Neural cell (in vitro differentiated cells): Measurements from ENCODE around the gene CCDC69. TPM values are rescaled to one million over a fixed set of nuclear protein-coding genes. Genes with fewer than 3 reads are reported as not detected.

Experiments
- H2AFZ ChIP-seq: fragments of 200-600, 300-800 bp; sonication (generic), shearing (Covaris generic); 2 replicates; pipeline ENCODE4 v1.6.0; 2014; ENCODE audit warnings: low read depth, mild to moderate bottlenecking, antibody characterized with exemption, low read length, moderate library complexity
- H3F3A ChIP-seq: fragments of 200-600 bp; shearing (Covaris generic); 2 replicates; pipeline ENCODE4 v1.6.1; 2016; ENCODE audit warnings: mild to moderate bottlenecking, moderate library complexity, mixed read lengths, antibody characterized with exemption, low read length; ENCODE audit not compliant: insufficient read depth, poor library complexity, severe bottlenecking
- H3K27ac ChIP-seq: fragments of 200-600, 300-800 bp; sonication (generic), shearing (Covaris generic); 2 replicates; pipeline ENCODE4 v1.5.1; 2014; ENCODE audit warnings: mild to moderate bottlenecking, low read length, moderate library complexity
- H3K27me3 ChIP-seq: fragments of 300-800, 200-600 bp; sonication (generic), shearing (Covaris generic); 2 replicates; pipeline ENCODE4 v1.6.0; 2014; ENCODE audit warnings: mild to moderate bottlenecking, low read depth, low read length, moderate library complexity; ENCODE audit not compliant: insufficient read depth
- H3K36me3 ChIP-seq: fragments of 300-800, 200-600 bp; sonication (generic), shearing (Covaris generic); 2 replicates; pipeline ENCODE4 v1.5.1; 2014; ENCODE audit warnings: mild to moderate bottlenecking, antibody characterized with exemption, low read length, moderate library complexity; ENCODE audit not compliant: insufficient read depth
- H3K4me2 ChIP-seq: fragments of 300-800, 200-600 bp; sonication (generic), shearing (Covaris generic); 2 replicates; pipeline ENCODE4 v1.6.0; 2014; ENCODE audit warnings: mild to moderate bottlenecking, low read length
- H3K4me3 ChIP-seq: fragments of 300-800, 200-600 bp; sonication (generic), shearing (Covaris generic); 2 replicates; pipeline ENCODE4 v1.5.1; 2014; ENCODE audit warnings: mild to moderate bottlenecking, low read length, moderate library complexity
- H3K79me2 ChIP-seq: fragments of 200-600 bp; shearing (Covaris generic); replicated peaks from 2 replicates; pipeline ENCODE4 v1.6.0; 2014; ENCODE audit warnings: mild to moderate bottlenecking, low read length, moderate library complexity; ENCODE audit not compliant: insufficient read depth
- H3K9ac ChIP-seq: fragments of 300-800, 200-600 bp; sonication (generic), shearing (Covaris generic); 2 replicates; pipeline ENCODE4 v1.6.1; 2016; ENCODE audit warnings: mild to moderate bottlenecking, low read length, mixed read lengths
- H3K9me2 ChIP-seq: fragments of 200-600 bp; shearing (Covaris generic); 2 replicates; pipeline ENCODE4 v1.6.1; 2016; ENCODE audit warnings: mild to moderate bottlenecking, low read length, mixed read lengths; ENCODE audit not compliant: insufficient read depth
- H3K9me3 ChIP-seq: fragments of 200-600, 300-800 bp; sonication (generic), shearing (Covaris generic); 2 replicates; pipeline ENCODE4 v1.6.1; 2016; ENCODE audit warnings: mild to moderate bottlenecking, mixed run types, low read length, moderate library complexity, mixed read lengths
- H4K20me1 ChIP-seq: fragments of 200-600 bp; shearing (Covaris generic); 2 replicates; pipeline ENCODE4 v1.6.1; 2016; ENCODE audit warnings: mild to moderate bottlenecking, mixed run types; ENCODE audit not compliant: insufficient read depth
- EP300 ChIP-seq: fragments of 450-650 bp; conservative IDR thresholded peaks from 2 replicates; pipeline ENCODE4 v1.6.1; 2014; ENCODE audit warnings: antibody characterized with exemption, mild to moderate bottlenecking, moderate library complexity; ENCODE audit not compliant: poor library complexity, severe bottlenecking
- EZH2 ChIP-seq: fragments of 200-600, 300-800 bp; shearing (Covaris generic), sonication (generic); IDR thresholded peaks from 2 replicates; pipeline ENCODE4 v1.6.1; 2014; ENCODE audit warnings: antibody characterized with exemption, low read length, borderline replicate concordance, mild to moderate bottlenecking; ENCODE audit not compliant: insufficient read depth, poor library complexity, severe bottlenecking
- MXI1 ChIP-seq: fragments of 450-650 bp; conservative IDR thresholded peaks from 2 replicates; pipeline ENCODE4 v1.6.1; 2014; ENCODE audit warnings: antibody characterized with exemption, mild to moderate bottlenecking; ENCODE audit not compliant: poor library complexity, severe bottlenecking
- POLR2AphosphoS5 ChIP-seq: IDR thresholded peaks from 2 replicates; pipeline ENCODE4 v1.6.1; 2012
- RAD21 ChIP-seq: fragments of 450-650 bp; conservative IDR thresholded peaks from 2 replicates; pipeline ENCODE4 v1.6.1; 2014; ENCODE audit warnings: antibody characterized with exemption, mild to moderate bottlenecking, moderate library complexity
- SMC3 ChIP-seq: fragments of 450-650 bp; conservative IDR thresholded peaks from 2 replicates; pipeline ENCODE4 v1.6.1; 2014; ENCODE audit warnings: antibody characterized with exemption, mild to moderate bottlenecking, moderate library complexity; ENCODE audit not compliant: poor library complexity
- TAF1 ChIP-seq: IDR thresholded peaks from 2 replicates; pipeline ENCODE4 v1.6.1; 2012; ENCODE audit warnings: low read depth
- polyA plus RNA-seq: library from polyadenylated mRNA; depleted of rRNA; stranded (reverse); fragments of >200 nt; gene quantifications from 2 replicates; pipeline ENCODE4 v1.2.3, GENCODE V29; 2014
- TF ChIP-seq, protein P1 (sequence below): fragments of 450-650 bp; IDR thresholded peaks from 2 replicates; pipeline ENCODE4 v1.5.1; 2014; ENCODE audit warnings: antibody characterized with exemption, mild to moderate bottlenecking, moderate library complexity; ENCODE audit not compliant: poor library complexity, severe bottlenecking
- TF ChIP-seq, protein P2 (sequence below): IDR thresholded peaks from 2 replicates; pipeline ENCODE4 v1.6.1; 2012; ENCODE audit warnings: borderline replicate concordance

Gene CCDC69
- polyA plus RNA-seq, 1 donor from 2014 or later: not detected

DNA sequence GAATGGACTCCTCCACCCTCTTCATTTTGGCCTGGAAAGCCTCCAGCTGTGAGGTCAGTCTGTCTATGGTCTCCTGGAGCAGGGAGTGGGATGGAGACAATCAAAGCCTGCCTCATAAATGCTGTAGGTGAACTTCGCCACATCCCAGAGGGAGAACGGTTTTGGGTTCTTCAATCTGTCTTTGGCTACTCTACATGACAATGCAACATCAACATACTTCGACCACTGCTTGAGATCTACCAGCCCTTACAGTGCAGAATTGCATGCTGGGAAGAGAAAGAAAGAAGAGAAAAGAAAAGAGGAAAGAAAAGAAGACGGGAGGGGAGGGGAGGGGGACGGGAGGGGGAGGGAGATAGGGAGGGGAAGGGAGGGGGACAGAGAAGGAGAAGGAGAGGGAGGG is 37.8 kb downstream of the CCDC69 start:
- Histone ChIP-seq H4K20me1 (no peaks in the 10 kb centered on the region), H3K4me2 (no peak overlapping the region), H3K9me2 (no peaks in the 10 kb centered on the region), H3K36me3 (no peaks in the 10 kb centered on the region), H3K9ac (no peak overlapping the region), H3K79me2 (no peaks in the 10 kb centered on the region), H3K4me3 (no peak overlapping the region), H3K27me3 (no peaks in the 10 kb centered on the region), H3K27ac (no peak overlapping the region), H3F3A (no peaks in the 10 kb centered on the region), H2AFZ (no peak overlapping the region), H3K9me3 (no peaks in the 10 kb centered on the region)
- TF ChIP-seq, protein P1, sequence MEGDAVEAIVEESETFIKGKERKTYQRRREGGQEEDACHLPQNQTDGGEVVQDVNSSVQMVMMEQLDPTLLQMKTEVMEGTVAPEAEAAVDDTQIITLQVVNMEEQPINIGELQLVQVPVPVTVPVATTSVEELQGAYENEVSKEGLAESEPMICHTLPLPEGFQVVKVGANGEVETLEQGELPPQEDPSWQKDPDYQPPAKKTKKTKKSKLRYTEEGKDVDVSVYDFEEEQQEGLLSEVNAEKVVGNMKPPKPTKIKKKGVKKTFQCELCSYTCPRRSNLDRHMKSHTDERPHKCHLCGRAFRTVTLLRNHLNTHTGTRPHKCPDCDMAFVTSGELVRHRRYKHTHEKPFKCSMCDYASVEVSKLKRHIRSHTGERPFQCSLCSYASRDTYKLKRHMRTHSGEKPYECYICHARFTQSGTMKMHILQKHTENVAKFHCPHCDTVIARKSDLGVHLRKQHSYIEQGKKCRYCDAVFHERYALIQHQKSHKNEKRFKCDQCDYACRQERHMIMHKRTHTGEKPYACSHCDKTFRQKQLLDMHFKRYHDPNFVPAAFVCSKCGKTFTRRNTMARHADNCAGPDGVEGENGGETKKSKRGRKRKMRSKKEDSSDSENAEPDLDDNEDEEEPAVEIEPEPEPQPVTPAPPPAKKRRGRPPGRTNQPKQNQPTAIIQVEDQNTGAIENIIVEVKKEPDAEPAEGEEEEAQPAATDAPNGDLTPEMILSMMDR: no peak
- TF ChIP-seq TAF1 (no peak), MXI1 (no peak), EZH2 (no peak), EP300 (no peak), SMC3 (no peak), POLR2AphosphoS5 (no peak), RAD21 (no peak)
- TF ChIP-seq, protein P2, sequence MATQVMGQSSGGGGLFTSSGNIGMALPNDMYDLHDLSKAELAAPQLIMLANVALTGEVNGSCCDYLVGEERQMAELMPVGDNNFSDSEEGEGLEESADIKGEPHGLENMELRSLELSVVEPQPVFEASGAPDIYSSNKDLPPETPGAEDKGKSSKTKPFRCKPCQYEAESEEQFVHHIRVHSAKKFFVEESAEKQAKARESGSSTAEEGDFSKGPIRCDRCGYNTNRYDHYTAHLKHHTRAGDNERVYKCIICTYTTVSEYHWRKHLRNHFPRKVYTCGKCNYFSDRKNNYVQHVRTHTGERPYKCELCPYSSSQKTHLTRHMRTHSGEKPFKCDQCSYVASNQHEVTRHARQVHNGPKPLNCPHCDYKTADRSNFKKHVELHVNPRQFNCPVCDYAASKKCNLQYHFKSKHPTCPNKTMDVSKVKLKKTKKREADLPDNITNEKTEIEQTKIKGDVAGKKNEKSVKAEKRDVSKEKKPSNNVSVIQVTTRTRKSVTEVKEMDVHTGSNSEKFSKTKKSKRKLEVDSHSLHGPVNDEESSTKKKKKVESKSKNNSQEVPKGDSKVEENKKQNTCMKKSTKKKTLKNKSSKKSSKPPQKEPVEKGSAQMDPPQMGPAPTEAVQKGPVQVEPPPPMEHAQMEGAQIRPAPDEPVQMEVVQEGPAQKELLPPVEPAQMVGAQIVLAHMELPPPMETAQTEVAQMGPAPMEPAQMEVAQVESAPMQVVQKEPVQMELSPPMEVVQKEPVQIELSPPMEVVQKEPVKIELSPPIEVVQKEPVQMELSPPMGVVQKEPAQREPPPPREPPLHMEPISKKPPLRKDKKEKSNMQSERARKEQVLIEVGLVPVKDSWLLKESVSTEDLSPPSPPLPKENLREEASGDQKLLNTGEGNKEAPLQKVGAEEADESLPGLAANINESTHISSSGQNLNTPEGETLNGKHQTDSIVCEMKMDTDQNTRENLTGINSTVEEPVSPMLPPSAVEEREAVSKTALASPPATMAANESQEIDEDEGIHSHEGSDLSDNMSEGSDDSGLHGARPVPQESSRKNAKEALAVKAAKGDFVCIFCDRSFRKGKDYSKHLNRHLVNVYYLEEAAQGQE: no peak

- Histone ChIP-seq H3F3A (no peaks in the 10 kb centered on the region), H3K9me3 (no peaks in the 10 kb centered on the region), H3K27ac (no peak overlapping the region), H3K9me2 (no peaks in the 10 kb centered on the region), H3K36me3 (no peaks in the 10 kb centered on the region), H3K4me2 (no peak overlapping the region), H3K27me3 (no peaks in the 10 kb centered on the region), H3K9ac (no peak overlapping the region), H3K79me2 (no peaks in the 10 kb centered on the region), H3K4me3 (no peak overlapping the region), H2AFZ (no peak overlapping the region), H4K20me1 (no peaks in the 10 kb centered on the region)
- TF ChIP-seq EZH2 (no peak), RAD21 (no peak), POLR2AphosphoS5 (no peak), TAF1 (no peak), EP300 (no peak), MXI1 (no peak), SMC3 (no peak)
- TF ChIP-seq, protein P2: no peak
- TF ChIP-seq, protein P1: no peak
Measured at GRCh38 chr5:151184316-151185042, 39.4 kb downstream of the CCDC69 start.
